ENCODE measurements around the gene ETV5. TPM values are rescaled to one million over a fixed set of nuclear protein-coding genes. Genes with fewer than 3 reads are reported as not detected.

Gene ETV5
- total RNA-seq, 1 experiment from 2014 or later = 26.5 TPM

DNA sequence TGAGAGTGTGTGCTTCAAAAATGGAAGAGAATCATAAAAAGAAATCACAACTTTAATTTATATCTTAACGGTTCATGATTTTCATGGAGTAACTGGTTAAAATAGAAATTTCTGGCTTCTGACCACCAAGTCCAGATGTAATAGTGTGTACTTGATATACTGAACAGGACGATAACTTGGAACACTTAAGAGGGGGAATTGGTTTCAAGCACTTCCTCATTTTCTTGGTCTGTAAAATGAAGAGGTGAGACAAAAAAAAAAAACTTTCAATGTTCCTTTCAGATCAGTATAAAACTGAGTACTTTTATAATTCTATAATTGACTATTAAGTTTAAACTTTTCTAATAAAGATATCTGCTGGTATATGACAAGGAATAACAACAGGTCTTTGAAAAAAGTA is 107.0 kb downstream of the ETV5 start:
- Histone ChIP-seq H3K9me3 (replicated peaks) (no peaks in the 10 kb centered on the region), H3K27me3 (replicated peaks) (no peaks in the 10 kb centered on the region), H3K27ac (no peak overlapping the region), H3K4me3 (no peak overlapping the region), H3K4me1 (replicated peaks) (no peaks in the 10 kb centered on the region), H3K36me3 (no peaks in the 10 kb centered on the region)
- DNase-seq (ENCODE audit: low read depth in 1 of 2, low spot score in 2 of 2) = no peak

DNA sequence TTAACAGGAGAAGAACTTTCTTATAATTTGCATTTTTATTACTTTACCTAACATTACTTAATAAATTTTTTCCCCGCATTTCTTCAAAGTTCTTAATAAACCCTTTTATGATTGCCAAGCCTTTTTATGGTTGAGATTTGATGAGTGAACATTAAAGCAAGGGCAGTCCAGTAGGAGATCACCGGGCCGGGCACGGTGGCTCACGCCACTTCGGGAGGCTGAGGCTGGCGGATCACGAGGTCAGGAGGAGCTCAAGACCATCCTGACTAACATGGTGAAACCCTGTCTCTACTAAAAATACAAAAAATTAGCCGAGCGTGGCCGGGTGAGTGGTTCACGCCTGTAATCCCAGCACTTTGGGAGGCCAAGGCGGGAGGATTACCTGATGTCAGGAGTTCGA is 109.7 kb downstream of the ETV5 start:
- no peaks in the 10 kb centered on the region for H3K9me3 ChIP-seq (replicated peaks)
- no peak overlapping the region for H3K27ac ChIP-seq
- no peaks in the 10 kb centered on the region for H3K36me3 ChIP-seq
- no peak for DNase-seq (ENCODE audit: low read depth in 1 of 2, low spot score in 2 of 2)
- no peak overlapping the region for H3K4me3 ChIP-seq
- H3K27me3 ChIP-seq (replicated peaks) = no peaks in the 10 kb centered on the region
- H3K4me1 ChIP-seq (replicated peaks) = no peaks in the 10 kb centered on the region

- no peaks in the 10 kb centered on the region for H3K36me3 ChIP-seq
- no peak overlapping the region for H3K4me3 ChIP-seq
- no peak overlapping the region for H3K27ac ChIP-seq
- no peak for DNase-seq (ENCODE audit: low read depth in 1 of 2, low spot score in 2 of 2)
- no peaks in the 10 kb centered on the region for H3K27me3 ChIP-seq (replicated peaks)
- H3K4me1 ChIP-seq (replicated peaks) = no peaks in the 10 kb centered on the region
- no peaks in the 10 kb centered on the region for H3K9me3 ChIP-seq (replicated peaks)
Measured at GRCh38 chr3:185998136-185998535, 110.8 kb downstream of the ETV5 start.

DNA sequence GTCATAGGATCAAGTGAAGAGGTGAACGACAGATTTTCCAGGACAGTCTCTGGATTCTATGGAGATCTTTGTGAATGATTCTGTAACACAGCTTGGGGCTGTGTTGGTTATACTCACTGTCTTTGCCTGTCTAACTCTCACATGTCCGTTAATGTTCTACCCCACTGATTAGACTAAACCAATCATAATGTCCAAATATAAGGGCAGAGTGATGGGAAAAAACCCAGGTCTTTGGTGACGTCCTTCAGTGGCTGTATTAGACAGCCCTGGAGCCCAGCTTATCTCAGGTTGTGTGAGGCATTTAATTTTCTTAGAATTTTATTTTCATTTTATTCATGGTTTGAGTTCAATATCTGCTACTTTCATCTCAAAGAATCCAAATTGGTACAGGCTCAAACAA is 111.8 kb downstream of the ETV5 start:
- DNase-seq (ENCODE audit: low read depth in 1 of 2, low spot score in 2 of 2) = no peak
- Histone ChIP-seq H3K36me3 (no peaks in the 10 kb centered on the region), H3K9me3 (replicated peaks) (no peaks in the 10 kb centered on the region), H3K27me3 (replicated peaks) (no peaks in the 10 kb centered on the region), H3K4me3 (no peak overlapping the region), H3K27ac (no peak overlapping the region), H3K4me1 (replicated peaks) (peaks cover 7% of the 10 kb centered on the region; the same call in 1 of the 2 replicates)

Other genes with a start within 250 kb of the ETV5 start
- gene TRA2B, start 171.1 kb downstream of the ETV5 start, total RNA-seq (2014; rRNA removed; shearing (Covaris generic)) = 157 and 210 TPM in 2 replicates